DMS53 (cell line): ENCODE results near the gene TEX14.
"Not testable (repeated sequence)": the region's sequence is repeated elsewhere in the genome, so short reads cannot be mapped to it uniquely, and the experiment has no call there.

ENCODE experiments used
- DNase-seq: peaks from one replicate; lab custom pipeline; 2025; lab: John Stamatoyannopoulos, UW

The TEX14 gene

GRCh38 chr17:58597371-58597770 is 94.5 kb downstream of the TEX14 start:
- no peak for DNase-seq

- peak; percentile 14 for DNase-seq
These were observed 96.6 kb downstream of the TEX14 start for GRCh38 chr17:58595194-58595792.

- no peak for DNase-seq
These were observed 98.7 kb downstream of the TEX14 start for GRCh38 chr17:58593123-58593522.

GRCh38 chr17:58591455-58591854 is 100.4 kb downstream of the TEX14 start:
- peak; percentile 4 for DNase-seq

GRCh38 chr17:58590377-58590776 is 101.5 kb downstream of the TEX14 start:
- no peak for DNase-seq

GRCh38 chr17:58587713-58588117 is 104.1 kb downstream of the TEX14 start:
- DNase-seq, result peak; percentile 82

- DNase-seq, result no peak
These were observed 105.7 kb downstream of the TEX14 start for GRCh38 chr17:58586009-58586644.

- DNase-seq, result no peak
These were observed 106.3 kb downstream of the TEX14 start for GRCh38 chr17:58585554-58585953.

GRCh38 chr17:58583486-58583885 is 108.4 kb downstream of the TEX14 start:
- DNase-seq, result no peak

GRCh38 chr17:58582718-58583117 is 109.1 kb downstream of the TEX14 start:
- DNase-seq, result not testable (repeated sequence)

- DNase-seq, result no peak
These were observed 111.2 kb downstream of the TEX14 start for GRCh38 chr17:58580671-58581070.

- DNase-seq, result peak; percentile 56
These were observed 114.1 kb downstream of the TEX14 start for GRCh38 chr17:58577696-58578095.

GRCh38 chr17:58576679-58577367 is 115.0 kb downstream of the TEX14 start:
- DNase-seq, result peak; percentile 66

- peak; percentile 12 for DNase-seq
These were observed 116.3 kb downstream of the TEX14 start for GRCh38 chr17:58575511-58575910.

- no peak for DNase-seq
These were observed 117.8 kb downstream of the TEX14 start for GRCh38 chr17:58574025-58574424.

GRCh38 chr17:58572846-58573245 is 119.0 kb downstream of the TEX14 start:
- no peak for DNase-seq

GRCh38 chr17:58570758-58571157 is 121.1 kb downstream of the TEX14 start:
- no peak for DNase-seq

GRCh38 chr17:58569196-58569595 is 122.6 kb downstream of the TEX14 start:
- DNase-seq, result no peak

GRCh38 chr17:58568044-58568799 is 123.6 kb downstream of the TEX14 start:
- DNase-seq, result no peak

GRCh38 chr17:58565389-58566311 is 126.2 kb downstream of the TEX14 start:
- no peak for DNase-seq

GRCh38 chr17:58564971-58565370 is 126.9 kb downstream of the TEX14 start:
- DNase-seq, result no peak

GRCh38 chr17:58564243-58564642 is 127.6 kb downstream of the TEX14 start:
- DNase-seq, result no peak
